HEK293 (cell line): ENCODE measurements around the gene FXR1.
"Not testable (repeated sequence)": the region's sequence is repeated elsewhere in the genome, so short reads cannot be mapped to it uniquely, and the experiment has no call there.

Source experiments
- CTCF ChIP-seq: fragments of 450-650 bp; formaldehyde crosslinking; IDR thresholded peaks from 2 replicates; pipeline ENCODE4 v1.5.1; 2016; ENCODE audit warnings: missing biosample characterization, missing genetic modification characterization
- KLF9 ChIP-seq: fragments of 450-650 bp; formaldehyde crosslinking; IDR thresholded peaks from 2 replicates; pipeline ENCODE4 v1.5.1; 2016; ENCODE audit warnings: missing biosample characterization, missing genetic modification characterization, low read depth
- ZNF121 ChIP-seq: fragments of 450-650 bp; formaldehyde crosslinking; IDR thresholded peaks from 2 replicates; pipeline ENCODE4 v1.5.1; 2016; ENCODE audit warnings: missing biosample characterization, missing genetic modification characterization
- ZNF248 ChIP-seq: fragments of 450-650 bp; formaldehyde crosslinking; IDR thresholded peaks from 2 replicates; pipeline ENCODE4 v1.5.1; 2017; ENCODE audit warnings: missing biosample characterization, missing genetic modification characterization
- ZNF416 ChIP-seq: fragments of 450-650 bp; formaldehyde crosslinking; IDR thresholded peaks from 2 replicates; pipeline ENCODE4 v1.5.1; 2016; ENCODE audit warnings: missing biosample characterization, missing genetic modification characterization
- ZNF701 ChIP-seq: fragments of 450-650 bp; formaldehyde crosslinking; IDR thresholded peaks from 2 replicates; pipeline ENCODE4 v1.5.1; 2016; ENCODE audit warnings: missing biosample characterization, missing genetic modification characterization
- ZNF843 ChIP-seq: fragments of 450-650 bp; formaldehyde crosslinking; IDR thresholded peaks from 2 replicates; pipeline ENCODE4 v1.5.1; 2016; ENCODE audit warnings: missing biosample characterization, missing genetic modification characterization
- TF ChIP-seq, protein P1 (sequence below): fragments of 450-650 bp; formaldehyde crosslinking; IDR thresholded peaks from 2 replicates; pipeline ENCODE4 v1.5.1; 2017; ENCODE audit warnings: missing biosample characterization, missing genetic modification characterization

DNA sequence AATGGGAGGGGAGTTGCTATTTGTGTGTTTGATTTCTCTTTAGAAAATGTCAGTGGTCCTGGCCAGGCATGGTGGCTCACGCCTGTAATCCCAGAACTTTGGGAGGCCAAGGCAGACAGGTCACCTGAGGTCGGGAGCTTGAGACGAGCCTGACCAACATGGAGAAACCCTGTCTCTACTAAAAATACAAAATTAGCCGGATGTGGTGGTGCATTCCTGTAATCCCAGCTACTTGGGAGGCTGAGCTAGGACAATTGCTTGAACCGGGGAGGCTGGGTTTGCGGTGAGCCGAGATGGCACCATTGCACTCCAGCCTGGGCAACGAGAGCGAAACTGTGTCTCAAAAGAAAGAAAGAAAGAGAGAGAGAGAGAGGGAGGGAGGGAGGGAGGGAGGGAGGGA lies 40.0 kb upstream of the FXR1 start:
- not testable (repeated sequence) for TF ChIP-seq ZNF843 (tag by site-specific recombination); CTCF (tag by site-specific recombination); KLF9 (tag by site-specific recombination); ZNF121; ZNF416 (tag by site-specific recombination); ZNF248 (tag by site-specific recombination); ZNF701
- TF ChIP-seq, protein P1, sequence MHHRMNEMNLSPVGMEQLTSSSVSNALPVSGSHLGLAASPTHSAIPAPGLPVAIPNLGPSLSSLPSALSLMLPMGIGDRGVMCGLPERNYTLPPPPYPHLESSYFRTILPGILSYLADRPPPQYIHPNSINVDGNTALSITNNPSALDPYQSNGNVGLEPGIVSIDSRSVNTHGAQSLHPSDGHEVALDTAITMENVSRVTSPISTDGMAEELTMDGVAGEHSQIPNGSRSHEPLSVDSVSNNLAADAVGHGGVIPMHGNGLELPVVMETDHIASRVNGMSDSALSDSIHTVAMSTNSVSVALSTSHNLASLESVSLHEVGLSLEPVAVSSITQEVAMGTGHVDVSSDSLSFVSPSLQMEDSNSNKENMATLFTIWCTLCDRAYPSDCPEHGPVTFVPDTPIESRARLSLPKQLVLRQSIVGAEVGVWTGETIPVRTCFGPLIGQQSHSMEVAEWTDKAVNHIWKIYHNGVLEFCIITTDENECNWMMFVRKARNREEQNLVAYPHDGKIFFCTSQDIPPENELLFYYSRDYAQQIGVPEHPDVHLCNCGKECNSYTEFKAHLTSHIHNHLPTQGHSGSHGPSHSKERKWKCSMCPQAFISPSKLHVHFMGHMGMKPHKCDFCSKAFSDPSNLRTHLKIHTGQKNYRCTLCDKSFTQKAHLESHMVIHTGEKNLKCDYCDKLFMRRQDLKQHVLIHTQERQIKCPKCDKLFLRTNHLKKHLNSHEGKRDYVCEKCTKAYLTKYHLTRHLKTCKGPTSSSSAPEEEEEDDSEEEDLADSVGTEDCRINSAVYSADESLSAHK (tag by site-specific recombination), result not testable (repeated sequence)
